Cerebellar nuclear complex (tissue), 1 donor: ENCODE measurements around the gene CHD1.

Experiments
- DNase-seq, 2 experiments: peaks; one replicate each; lab custom pipeline; 2025; lab: John Stamatoyannopoulos, UW

The CHD1 gene

DNA sequence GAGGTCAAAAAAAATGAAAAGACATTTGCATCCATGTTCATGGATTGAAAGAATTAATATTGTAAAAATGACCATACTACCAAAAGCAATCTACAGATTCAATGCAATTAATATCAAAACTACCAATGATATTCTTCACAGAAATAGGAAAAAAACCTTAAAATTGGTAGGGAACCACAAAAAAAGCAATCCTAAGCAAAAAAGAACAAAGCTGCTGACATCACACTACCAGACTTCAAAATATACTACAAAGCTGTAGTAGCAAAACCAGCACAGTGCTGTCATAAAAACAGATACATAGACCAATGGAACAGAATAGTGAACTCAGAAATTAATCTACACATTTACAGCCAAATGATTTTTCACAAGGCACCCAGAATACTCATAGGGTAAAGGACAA, 121.0 kb downstream of the CHD1 start:
- no peak for DNase-seq

DNA sequence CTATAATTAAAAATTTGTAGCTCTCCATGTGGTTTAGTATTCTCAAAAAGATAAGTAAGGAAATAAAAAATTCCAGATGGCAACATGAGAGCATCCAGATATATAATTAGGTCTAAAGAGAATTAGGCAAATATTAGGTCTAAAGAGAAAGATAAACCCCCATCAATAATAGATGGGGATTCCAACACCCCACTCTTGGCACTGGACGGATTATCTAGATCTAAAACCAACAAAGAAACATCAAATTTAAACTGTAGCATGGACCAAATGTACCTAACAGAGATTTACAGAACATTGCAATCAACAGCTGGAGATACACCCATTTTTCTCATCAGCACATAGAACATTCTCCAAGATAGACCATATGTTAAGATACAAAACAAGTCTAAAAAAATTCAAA, 123.7 kb downstream of the CHD1 start:
- no peak for DNase-seq

DNA sequence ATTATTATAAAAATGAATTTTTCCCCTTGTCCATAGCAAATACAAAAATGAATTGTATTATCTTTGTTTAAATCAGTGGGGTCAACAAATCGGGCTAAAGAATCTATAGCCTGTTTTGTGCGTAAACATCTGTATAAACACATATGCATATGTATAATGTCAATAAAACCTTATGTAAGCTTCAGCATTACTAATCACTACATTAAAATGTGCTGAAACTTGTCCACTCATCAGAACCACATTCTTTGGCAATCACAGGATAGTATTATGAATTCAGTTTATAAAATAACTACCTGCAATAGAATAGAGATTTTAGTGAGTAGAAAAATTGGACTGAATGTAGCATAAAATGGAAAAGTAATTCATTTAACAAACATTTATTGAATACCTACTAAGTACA, 124.7 kb downstream of the CHD1 start:
- no peak for DNase-seq
